NCI-H128 (cell line): ENCODE results near the gene HBG1.
"Not testable (repeated sequence)": the region's sequence is repeated elsewhere in the genome, so short reads cannot be mapped to it uniquely, and the experiment has no call there.

Experiments used
- DNase-seq: peaks from one replicate; lab custom pipeline; 2025; ENCODE audit not compliant: unreplicated experiment; lab: John Stamatoyannopoulos, UW

Gene HBG1

DNA sequence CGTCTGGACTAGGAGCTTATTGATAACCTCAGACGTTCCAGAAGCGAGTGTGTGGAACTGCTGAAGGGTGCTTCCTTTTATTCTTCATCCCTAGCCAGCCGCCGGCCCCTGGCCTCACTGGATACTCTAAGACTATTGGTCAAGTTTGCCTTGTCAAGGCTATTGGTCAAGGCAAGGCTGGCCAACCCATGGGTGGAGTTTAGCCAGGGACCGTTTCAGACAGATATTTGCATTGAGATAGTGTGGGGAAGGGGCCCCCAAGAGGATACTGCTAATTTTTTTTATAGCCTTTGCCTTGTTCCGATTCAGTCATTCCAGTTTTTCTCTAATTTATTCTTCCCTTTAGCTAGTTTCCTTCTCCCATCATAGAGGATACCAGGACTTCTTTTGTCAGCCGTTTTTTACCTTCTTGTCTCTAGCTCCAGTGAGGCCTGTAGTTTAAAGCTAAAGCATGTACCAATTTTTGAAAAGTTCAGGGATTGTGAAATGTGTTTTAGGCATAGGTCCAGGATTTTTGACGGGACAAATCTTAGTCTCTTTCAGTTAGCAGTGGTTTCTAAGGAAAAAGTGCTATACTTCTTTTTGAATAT, at the start of gene HBG1:
Gene HBG1, minus strand, starts transcription at position 51 of the 590 bp plus-strand sequence. CDS start 53 bp downstream, outside the sequence.
- not testable (repeated sequence) for DNase-seq

DNA sequence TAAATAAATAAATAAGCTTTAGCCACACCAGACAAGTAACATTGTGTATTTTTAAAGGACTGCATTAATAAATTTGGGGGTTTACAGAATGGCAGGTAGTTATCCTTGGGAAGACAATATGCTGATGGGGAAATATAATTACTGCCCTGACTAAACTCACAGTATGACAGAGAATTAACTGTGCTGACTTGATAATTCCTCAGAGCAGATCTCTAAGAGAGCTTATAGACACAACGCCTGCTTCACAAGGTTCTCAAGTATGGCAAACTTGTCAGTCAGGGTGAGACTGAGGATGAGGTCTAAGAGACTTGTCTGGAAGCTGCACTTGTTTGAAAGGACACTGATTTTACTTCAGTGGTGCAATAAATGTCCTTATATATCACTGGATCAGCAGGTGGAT, 48.8 kb upstream of the HBG1 start:
- DNase-seq = no peak

DNA sequence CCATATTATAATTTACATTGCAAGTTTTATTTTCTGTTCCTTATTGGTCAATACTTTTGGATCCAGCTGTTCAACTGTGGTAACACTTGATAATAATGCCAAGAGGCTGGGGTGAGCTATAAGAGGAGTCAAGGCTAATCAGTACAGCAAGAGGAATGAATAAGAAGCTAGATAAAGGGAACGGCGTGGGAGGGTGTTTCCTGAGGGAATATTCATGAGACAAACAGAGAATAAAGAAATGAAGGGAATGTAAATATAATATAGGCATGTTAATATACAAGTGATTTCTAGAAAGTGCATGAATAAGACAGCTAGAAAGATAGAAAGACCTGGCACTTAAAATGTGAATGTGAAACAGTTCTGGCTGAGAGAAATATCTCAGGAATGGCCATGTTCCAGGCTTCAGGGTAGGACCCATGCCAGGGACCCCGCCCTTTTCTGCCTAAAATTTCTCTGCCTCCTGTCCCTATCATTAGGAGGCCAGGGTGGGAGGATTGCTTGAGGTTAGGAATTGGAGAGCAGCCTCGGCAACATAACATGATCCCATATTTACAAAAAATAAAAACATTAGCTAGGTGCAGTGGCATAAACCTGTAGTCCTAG, 48.2 kb upstream of the HBG1 start:
- DNase-seq = no peak

DNA sequence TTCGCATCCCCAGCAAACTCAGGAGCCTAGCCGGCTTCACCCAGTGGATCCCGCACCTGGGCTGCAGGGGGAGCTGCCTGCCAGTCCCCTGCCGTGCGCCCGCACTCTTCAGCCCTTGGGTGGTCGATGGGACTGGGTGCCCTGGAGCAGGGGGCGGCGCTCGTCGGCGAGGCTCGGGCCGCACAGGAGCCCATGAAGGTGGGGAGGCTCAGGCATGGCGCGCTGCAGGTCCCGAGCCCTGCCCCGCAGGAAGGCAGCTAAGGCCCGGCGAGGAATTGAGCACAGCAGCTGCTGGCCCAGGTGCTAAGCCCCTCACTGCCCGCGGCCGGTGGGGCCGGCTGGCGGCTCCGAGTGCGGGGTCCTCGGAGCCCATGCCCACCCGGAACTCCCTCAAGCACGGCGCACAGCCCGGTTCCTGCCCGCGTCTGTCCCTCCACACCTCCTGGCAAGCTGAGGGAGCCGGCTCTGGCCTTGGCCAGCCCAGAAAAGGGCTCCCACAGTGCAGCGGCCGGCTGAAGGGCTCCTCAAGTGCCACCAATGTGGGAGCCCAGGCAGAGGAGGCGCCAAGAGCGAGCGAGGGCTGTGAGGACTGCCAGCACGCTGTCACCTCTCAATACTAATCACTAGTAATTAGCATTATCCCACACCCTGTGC, 44.8 kb upstream of the HBG1 start:
- DNase-seq = not testable (repeated sequence)

DNA sequence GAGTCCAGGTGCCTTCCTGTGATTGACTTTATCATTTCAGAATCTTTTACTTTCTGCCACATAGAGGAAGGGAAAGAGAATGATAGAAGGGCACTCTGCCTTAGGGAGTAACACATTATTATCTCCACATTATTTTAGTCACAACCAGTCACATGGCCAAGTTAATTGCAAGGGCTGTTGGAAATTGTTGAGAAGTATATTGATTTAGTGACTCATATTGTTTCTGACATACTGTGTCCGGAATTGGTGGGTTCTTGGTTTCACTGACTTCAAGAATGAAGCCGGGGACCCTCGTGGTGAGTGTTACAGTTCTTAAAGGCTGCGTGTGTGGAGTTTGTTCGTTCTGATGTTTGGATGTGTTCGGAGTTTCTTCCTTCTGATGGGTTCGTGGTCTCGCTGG, 43.4 kb upstream of the HBG1 start:
- DNase-seq = no peak

DNA sequence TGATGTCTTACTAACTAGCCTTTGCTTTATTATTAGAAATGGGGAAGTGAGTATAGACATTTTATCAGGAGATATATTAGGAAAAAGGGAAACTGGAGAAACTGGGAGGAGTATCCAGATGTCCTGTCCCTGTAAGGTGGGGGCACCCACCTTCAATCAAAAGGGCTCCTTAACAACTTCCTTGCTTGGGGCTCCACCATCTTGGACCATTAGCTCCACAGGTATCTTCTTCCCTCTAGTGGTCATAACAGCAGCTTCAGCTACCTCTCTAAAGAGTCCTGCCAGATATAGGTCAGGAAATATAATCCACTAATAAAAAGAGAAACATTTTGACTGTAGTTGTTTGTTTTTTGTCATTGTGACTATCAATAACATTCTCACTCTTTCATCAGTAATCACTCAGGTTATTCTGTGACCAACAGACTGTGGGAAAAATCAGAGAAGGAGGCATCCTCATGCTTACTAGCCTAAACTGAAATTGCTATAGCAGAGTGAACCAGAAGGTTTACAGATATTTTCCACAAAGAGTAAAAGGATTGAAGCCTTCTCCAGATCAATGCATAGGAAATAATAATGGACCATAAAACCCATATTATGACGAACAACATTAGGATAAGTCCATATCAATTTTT, 41.7 kb upstream of the HBG1 start:
- DNase-seq = no peak

DNA sequence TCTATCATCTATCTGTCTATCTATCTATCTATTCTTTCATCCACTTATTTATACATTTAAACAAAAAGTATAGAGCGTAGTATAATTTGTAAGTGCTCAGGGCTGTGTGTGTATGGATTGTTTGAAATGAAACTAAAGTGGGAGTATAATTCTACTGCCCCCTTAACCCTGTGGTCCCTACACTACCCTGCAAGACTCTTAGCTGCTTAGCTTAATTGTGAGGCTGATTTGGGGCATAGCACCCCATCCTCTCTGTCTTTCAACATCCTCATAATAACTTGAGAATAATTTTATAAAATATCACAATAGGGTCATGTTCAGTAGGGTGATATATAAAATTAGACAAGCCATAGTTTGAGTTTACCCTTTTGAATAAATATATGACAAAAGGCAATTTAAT, 40.4 kb upstream of the HBG1 start:
- no peak for DNase-seq

DNA sequence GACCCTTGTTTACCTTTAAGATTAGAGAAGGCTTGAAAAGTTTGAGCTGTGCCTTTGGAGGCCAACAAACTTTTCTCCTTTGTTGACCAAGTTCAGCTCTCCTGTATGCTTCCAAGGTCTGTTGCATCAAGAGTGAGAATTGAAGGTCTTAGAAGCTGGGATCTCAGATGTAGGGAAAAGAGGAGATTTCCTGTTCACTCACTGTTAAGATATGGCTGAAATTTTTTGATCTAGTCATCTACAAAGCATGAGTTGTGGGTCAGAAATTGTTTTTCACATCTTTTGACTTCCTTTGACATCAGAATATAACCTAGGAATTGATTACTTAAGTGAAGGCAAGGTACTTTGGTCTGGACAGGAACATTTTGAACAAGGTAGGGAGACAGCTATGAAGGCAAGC, 40.0 kb upstream of the HBG1 start:
- DNase-seq = no peak

DNA sequence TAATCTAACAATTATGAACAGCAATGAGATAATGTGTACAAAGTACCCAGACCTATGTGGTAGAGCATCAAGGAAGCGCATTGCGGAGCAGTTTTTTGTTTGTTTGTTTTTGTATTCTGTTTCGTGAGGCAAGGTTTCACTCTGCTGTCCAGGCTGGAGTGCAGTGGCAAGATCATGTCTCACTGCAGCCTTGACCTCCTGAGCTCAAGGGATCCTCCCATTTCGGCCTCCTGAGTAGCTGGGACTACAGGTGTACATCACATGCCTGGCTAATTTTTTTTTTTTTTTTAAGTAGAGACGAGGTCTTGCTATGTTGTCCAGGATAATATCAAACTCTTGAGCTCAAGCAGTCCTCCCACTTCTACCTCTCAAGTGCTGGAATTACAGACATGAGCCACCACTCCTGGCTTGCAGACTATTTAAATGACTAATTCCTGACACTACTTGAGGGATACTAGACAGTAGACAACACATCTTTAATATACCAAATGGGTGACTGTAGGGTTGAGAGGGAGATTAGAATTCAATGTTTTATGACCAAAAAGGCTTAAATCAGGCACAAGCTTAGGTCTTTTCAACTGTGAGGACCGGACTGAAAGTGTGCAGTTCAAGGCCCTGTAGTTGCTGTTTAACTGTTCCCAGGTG, 39.4 kb upstream of the HBG1 start:
- no peak for DNase-seq

DNA sequence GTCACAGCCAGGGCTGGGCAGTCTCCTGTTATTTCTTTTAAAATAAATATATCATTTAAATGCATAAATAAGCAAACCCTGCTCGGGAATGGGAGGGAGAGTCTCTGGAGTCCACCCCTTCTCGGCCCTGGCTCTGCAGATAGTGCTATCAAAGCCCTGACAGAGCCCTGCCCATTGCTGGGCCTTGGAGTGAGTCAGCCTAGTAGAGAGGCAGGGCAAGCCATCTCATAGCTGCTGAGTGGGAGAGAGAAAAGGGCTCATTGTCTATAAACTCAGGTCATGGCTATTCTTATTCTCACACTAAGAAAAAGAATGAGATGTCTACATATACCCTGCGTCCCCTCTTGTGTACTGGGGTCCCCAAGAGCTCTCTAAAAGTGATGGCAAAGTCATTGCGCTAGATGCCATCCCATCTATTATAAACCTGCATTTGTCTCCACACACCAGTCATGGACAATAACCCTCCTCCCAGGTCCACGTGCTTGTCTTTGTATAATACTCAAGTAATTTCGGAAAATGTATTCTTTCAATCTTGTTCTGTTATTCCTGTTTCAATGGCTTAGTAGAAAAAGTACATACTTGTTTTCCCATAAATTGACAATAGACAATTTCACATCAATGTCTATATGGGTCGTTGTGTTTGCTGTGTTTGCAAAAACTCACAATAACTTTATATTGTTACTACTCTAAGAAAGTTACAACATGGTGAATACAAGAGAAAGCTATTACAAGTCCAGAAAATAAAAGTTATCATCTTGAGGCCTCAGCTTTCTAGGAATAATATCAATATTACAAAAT, 38.6 kb upstream of the HBG1 start:
- no peak for DNase-seq

DNA sequence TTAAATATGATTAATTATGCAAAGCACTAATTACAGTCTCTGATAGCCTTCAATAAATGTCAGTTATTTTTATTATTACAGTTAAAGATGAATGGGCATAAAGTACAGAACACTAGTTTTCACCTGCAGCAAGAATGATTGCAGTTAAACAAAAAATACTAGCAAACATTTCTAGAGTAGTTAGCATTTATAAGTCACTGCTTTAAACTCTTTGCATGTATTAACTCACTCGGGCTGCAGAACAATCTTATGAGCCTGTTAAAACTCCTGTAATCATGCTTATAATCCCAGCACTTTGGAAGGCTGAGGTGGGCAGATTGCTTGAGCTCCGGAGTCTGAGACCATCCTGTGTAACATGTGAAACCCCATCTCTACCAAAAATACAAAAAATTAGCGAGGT, 37.2 kb upstream of the HBG1 start:
- DNase-seq = no peak

DNA sequence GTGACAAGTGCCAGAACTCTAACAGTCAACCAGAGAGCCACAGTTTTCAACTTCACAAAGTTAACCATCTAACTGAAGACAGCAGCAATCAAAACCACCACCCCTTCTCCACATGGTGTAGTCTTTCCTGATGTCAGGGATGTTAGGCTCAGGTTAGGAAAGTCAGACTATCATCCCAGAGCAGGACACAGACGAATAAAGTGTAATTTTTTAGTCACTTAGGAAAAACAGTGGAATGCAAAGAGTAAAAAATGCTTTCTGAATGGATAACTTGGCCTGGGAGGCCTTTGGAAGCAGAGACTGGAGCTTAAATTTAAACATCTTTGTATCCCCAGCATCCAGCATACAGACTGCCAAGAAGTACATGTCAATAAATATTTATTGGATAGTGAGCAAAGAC, 36.7 kb upstream of the HBG1 start:
- DNase-seq = no peak

DNA sequence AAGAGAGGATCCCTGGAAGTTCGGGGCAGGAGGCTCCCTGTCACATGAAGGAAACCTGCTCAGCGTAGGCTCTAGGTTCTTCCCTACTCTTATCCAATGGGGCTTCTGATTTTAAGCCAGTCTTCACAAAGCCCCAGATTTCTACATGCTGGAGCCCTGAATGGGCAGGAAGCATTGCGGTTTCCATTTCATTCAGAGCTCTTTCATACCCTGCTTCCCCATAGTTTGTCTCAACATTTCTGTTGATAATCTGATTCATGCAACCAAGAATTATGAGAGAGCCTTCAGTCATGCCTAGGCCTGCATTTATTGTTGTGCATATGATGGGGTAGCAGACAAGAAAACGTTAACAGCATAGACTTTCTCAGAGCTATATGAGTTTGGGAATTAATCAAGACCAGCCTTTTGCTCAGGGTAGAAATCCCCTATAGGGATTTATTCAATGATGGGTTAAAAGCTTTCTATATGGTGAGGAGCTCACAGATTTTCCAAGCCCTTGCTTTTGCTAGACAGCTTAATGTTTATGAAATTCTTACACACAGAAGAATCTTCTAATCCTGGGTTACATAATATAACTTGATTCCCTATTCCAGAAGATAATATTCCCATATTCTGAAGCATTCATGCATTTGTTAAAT, 36.2 kb upstream of the HBG1 start:
- no peak for DNase-seq

DNA sequence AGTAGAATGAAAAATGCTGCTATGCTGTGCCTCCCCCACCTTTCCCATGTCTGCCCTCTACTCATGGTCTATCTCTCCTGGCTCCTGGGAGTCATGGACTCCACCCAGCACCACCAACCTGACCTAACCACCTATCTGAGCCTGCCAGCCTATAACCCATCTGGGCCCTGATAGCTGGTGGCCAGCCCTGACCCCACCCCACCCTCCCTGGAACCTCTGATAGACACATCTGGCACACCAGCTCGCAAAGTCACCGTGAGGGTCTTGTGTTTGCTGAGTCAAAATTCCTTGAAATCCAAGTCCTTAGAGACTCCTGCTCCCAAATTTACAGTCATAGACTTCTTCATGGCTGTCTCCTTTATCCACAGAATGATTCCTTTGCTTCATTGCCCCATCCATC, 35.0 kb upstream of the HBG1 start:
- no peak for DNase-seq

DNA sequence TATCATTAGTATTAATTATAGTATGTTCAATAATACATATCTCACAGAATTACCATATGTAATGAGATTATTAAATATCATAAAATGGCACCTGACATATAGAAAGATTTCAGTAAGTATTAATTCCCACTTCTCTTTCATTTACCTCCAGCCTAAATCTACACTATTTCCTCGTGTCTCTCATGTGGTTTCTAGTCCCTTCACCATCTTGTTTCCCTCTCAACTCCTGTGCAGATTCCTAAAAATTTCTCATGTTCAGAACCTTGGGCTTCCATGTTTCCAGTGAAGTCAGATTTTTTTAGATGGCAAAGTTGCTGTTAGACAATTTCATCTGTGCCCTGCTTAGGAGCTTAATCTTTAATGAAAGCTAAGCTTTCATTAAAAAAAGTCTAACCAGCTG, 34.2 kb upstream of the HBG1 start:
- DNase-seq = no peak

DNA sequence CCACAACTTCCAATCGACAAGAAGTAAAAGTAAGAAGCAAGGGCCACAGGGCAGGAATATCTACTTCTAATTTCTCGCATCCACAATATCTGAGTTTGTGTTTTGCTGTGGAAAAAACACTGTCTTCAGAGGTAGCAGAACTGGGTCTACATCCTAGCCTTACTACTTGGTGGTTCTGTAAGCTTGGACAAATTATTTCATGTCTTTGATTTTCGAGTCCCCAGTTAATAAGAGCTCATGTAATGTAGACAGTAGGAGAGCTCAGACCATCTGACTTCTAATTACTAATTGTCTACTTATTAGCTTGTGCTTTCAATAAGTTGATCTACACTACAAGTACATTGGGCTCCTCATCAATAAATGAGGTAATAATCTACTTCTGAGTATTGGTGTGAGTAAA, 33.4 kb upstream of the HBG1 start:
- no peak for DNase-seq

DNA sequence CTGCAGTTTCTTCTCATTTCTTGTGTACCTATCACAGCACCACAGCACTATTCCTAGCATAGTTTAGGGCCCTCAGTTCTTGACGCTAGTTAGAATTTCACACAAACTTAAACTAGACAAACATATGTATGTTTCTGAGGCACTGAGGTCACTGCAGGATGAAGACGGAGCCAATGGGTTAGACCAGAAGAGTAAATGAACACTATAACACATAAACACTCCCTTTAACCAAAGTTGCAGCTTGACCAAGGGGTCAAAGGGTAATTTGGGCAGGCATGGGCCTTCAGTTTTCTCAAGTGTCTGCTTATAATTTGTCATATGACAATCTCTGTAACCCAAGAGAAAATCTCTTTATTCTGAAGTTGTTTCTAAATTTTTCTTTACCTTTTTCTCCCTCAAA, 33.0 kb upstream of the HBG1 start:
- DNase-seq = no peak

DNA sequence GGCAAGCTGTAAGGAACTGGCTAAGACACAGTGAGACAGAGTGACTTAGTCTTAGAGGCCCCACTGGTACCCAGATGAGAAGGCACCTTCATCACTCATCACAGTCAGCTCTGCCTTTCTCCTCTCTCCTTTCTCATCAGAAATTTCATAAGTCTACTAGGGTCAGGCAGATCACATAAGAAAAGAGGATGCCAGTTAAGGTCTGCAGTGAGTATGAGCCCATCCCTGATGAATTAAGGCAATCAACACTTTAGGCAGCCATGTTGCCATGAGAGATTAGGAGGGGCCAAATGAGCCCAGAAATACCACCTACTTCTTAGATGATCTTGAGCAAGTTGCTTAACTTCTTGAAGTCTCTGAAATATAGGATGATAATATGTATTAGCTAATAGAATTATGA, 31.9 kb upstream of the HBG1 start:
- DNase-seq = no peak

DNA sequence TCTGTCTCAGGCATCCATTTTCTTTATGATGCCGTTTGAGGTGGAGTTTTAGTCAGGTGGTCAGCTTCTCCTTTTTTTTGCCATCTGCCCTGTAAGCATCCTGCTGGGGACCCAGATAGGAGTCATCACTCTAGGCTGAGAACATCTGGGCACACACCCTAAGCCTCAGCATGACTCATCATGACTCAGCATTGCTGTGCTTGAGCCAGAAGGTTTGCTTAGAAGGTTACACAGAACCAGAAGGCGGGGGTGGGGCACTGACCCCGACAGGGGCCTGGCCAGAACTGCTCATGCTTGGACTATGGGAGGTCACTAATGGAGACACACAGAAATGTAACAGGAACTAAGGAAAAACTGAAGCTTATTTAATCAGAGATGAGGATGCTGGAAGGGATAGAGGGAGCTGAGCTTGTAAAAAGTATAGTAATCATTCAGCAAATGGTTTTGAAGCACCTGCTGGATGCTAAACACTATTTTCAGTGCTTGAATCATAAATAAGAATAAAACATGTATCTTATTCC, 31.0 kb upstream of the HBG1 start:
- no peak for DNase-seq

DNA sequence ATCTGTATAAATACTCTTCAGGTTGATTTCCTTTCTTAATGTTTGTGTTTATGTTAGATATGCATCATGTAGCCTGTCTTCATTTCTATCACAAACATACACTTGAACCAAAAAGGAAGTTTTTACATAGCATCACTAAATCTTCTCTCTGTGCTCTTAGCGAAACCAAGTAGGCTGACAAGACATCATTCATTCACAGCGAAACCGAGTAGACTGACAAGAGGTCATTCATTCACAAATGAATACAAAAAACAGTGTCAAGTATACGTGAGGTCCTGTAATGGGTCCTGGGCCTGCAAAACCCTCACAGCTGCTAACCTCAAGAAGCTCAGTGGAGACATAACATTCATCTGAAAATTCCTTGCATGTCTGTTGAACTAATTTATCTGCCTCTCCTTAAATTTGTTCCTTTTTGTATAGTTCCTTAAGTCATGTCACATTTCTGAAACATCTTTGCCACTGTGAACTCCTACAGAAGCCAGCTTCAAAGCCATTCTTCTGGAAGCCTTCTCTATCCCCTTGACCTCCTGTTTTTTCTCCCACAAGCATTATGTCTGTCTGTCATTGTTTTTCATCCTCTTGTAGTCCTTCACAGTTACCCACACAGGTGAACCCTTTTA, 29.9 kb upstream of the HBG1 start:
- DNase-seq = no peak
